CD4-positive, alpha-beta memory T cell (primary cell): ENCODE data around the gene BTG2. TPM values are rescaled to one million over a fixed set of nuclear protein-coding genes. Genes with fewer than 3 reads are reported as not detected.

Experiments
- CTCF ChIA-PET: fragments of 350-600 bp; sonication (Branson Sonifier 250); formaldehyde crosslinking; loops from one replicate; lab custom pipeline; 2021; ENCODE audit warnings: inconsistent platforms; ENCODE audit not compliant: partially characterized antibody; lab: Charles Lee
- POLR2A ChIA-PET: fragments of 350-600 bp; sonication (Branson Sonifier 250); formaldehyde crosslinking; loops from one replicate; lab custom pipeline; 2021; ENCODE audit not compliant: partially characterized antibody; lab: Charles Lee
- DNase-seq, 5 donors: peaks; one replicate each; pipeline versions ENCODE4 v3.0.0 to v3.0.0-alpha.2; 2020 to 2022; ENCODE audit warnings: mixed read lengths in 1 of 5
- H3K27ac ChIP-seq: one replicate; pipeline ENCODE4 v1.7.0; 2013; ENCODE audit warnings: low read depth, low read length
- H3K27me3 ChIP-seq: 2 replicates; pipeline ENCODE4 v1.7.0; 2013; ENCODE audit warnings: mild to moderate bottlenecking, low read length, moderate library complexity; ENCODE audit not compliant: insufficient read depth
- H3K36me3 ChIP-seq: 2 replicates; pipeline ENCODE4 v1.7.0; 2013; ENCODE audit warnings: mild to moderate bottlenecking, low read length, moderate library complexity; ENCODE audit not compliant: insufficient read depth
- H3K4me1 ChIP-seq: 2 replicates; pipeline ENCODE4 v1.7.0; 2013; ENCODE audit warnings: mild to moderate bottlenecking, low read length, moderate library complexity; ENCODE audit not compliant: insufficient read depth
- H3K4me3 ChIP-seq, 2 donors: one replicate each; pipeline ENCODE4 v1.7.0; 2013; ENCODE audit warnings: low read length in 2 of 2, mild to moderate bottlenecking in 1 of 2
- H3K9me3 ChIP-seq, 2 donors: one replicate each; pipeline ENCODE4 v1.7.0; 2013; ENCODE audit warnings: low read length in 2 of 2, control low read depth in 1 of 2; ENCODE audit not compliant: control insufficient read depth in 1 of 2
- H3K27ac Mint-ChIP-seq, 7 donors: one replicate each; pipeline ENCODE4 v1.8.0; 2020 to 2021; ENCODE audit warnings: mixed read lengths in 7 of 7, mild to moderate bottlenecking in 6 of 7, inconsistent platforms in 3 of 7, moderate library complexity in 3 of 7
- H3K27me3 Mint-ChIP-seq, 2 donors: one replicate each; pipeline ENCODE4 v1.8.0; 2020 to 2021; ENCODE audit warnings: mixed read lengths in 2 of 2
- H3K36me3 Mint-ChIP-seq, 2 donors: one replicate each; pipeline ENCODE4 v1.8.0; 2020 to 2021; ENCODE audit warnings: mixed read lengths in 2 of 2, inconsistent platforms in 1 of 2, mild to moderate bottlenecking in 1 of 2
- H3K4me1 Mint-ChIP-seq, 4 donors: one replicate each; pipeline ENCODE4 v1.8.0; 2020 to 2021; ENCODE audit warnings: mixed read lengths in 4 of 4, mild to moderate bottlenecking in 1 of 4
- H3K4me3 Mint-ChIP-seq, 8 donors: one replicate each; pipeline ENCODE4 v1.8.0; 2020 to 2021; ENCODE audit warnings: mixed read lengths in 8 of 8, mild to moderate bottlenecking in 7 of 8, moderate library complexity in 6 of 8, inconsistent platforms in 3 of 8
- H3K9me3 Mint-ChIP-seq, 8 donors: one replicate each; pipeline ENCODE4 v1.8.0; 2020 to 2021; ENCODE audit warnings: mixed read lengths in 8 of 8, mild to moderate bottlenecking in 5 of 8, inconsistent platforms in 3 of 8, moderate library complexity in 1 of 8
- intact Hi-C: fragments of 100-400 bp; cut with micrococcal nuclease; formaldehyde crosslinking; loops from one replicate; pipeline ENCODE4 v1.15.1; 2023
- polyA plus RNA-seq, 2 donors: library from polyadenylated mRNA; unstranded; fragments of 300-500 nt; fragmentation: Illumina TruSeq; gene quantifications; one replicate each; pipeline ENCODE4 v1.2.3, GENCODE V29; 2021
- total RNA-seq, 2 experiments: library from RNA; stranded (reverse); gene quantifications; one replicate each; pipeline ENCODE4 v1.2.3, GENCODE V29; 2021

The BTG2 gene
- total and polyA plus RNA-seq, 4 experiments from 2014 or later: 123 to 288 (median 199) TPM

DNA sequence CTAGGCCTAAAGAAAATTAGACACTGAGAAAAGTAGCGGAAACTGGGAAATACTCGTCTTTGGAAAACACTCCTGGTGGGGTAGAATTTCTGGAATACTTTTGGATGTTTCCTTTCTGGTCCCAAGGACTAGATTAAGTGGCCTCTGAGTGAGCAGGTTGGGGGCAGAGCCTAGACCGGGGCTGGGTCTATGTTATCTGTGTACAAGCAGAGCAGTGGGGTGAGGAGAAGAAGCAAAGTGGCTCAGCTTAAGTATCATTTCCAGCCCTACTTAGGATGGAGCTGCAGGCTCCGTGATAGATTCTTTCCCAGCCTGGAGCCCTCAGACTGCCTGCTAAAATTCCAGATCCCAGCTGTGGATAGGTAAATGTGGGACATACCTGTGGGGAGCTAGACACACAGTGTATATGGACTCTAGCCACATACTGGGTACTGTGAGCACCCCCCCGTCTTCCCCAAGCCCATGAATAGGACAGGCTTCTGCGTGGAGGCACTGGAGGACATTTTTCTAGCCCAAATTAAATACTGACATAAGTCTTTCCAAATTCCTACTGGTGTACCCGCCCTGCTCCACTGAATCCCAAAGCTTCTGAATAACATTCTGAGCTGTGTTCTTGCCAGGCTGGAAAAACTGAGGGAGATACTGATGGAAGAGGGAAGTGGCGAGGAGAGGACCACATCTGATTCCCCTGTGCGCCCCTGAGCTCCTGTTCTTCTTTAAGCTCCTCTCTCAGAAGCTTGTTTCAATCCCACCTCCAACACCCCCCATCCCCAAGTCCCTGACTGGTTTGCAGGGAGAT lies 38.8 kb downstream of the BTG2 start:
- H3K27me3 Mint-ChIP-seq: peaks cover 8 to 56% of the 10 kb centered on the region in 2 donors
- intact Hi-C loops: loop anchor here (10.0 kb wide), 1 partner anchor 781 kb away; no protein-coding TSS in a partner anchor
- Histone ChIP-seq H3K4me1 (no peaks in the 10 kb centered on the region), H3K27ac (no peak overlapping the region), H3K4me3 (no peak overlapping the region), H3K27me3 (peaks cover 8% of the 10 kb centered on the region), H3K9me3 (no peaks in the 10 kb centered on the region), H3K36me3 (no peaks in the 10 kb centered on the region)
- POLR2A ChIA-PET: interaction anchor here (0.7 to 11.5 kb wide), 5 partner anchors 20 to 77 kb away, joined by 3 to 207 read pairs (median 3); no protein-coding TSS in a partner anchor
- DNase-seq: no peak
- no peak overlapping the region for H3K4me3 Mint-ChIP-seq
- peaks cover 7 to 10% (median 10%) of the 10 kb centered on the region in 4 donors for H3K4me1 Mint-ChIP-seq
- no peak overlapping the region for H3K27ac Mint-ChIP-seq
- no peaks in the 10 kb centered on the region for H3K36me3 Mint-ChIP-seq
- CTCF ChIA-PET: interaction anchor here (0.9 to 30.0 kb wide), 12 partner anchors 8 to 1019 kb away, joined by 3 to 921 read pairs (median 4); partner anchors contain the start of gene FMOD
- no peaks in the 10 kb centered on the region for H3K9me3 Mint-ChIP-seq

DNA sequence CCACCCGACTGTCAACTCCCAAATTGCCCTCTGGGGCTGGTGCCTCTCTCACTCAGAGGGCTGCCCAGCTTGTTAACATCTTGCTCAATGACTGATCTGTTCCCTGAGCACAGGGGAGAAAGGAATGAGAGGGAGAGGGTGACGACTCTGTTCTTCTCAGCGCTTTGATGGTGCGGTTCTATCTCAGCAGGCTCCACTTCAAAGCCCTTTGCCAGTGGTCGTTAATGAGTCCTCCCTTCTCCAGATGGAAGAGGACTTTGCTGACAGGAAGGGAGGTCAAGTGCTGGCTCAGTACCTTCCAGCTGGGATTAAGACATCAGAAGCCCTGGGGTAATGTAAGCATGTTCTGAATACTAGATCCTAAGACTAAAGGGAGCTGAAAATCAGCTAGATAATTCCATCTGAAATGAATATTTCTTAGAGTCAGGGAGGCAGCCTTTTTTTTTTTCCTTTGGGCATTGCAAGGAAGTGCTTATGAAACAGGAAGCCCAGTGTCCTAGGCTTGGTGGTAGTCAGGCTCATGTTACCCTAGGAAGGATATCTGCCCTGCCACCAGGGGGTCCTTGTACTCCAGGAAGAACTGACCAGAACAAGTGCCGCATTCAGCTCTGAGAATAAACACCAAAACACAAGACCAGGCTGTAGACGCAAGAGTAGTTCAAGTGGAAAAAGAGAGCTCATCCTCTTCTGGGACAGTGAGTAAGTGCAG lies 40.9 kb downstream of the BTG2 start:
- Mint-ChIP-seq H3K4me1 (peaks cover 0 to 7% (median 4%) of the 10 kb centered on the region in 4 donors), H3K27me3 (peaks cover 11 to 68% of the 10 kb centered on the region in 2 donors), H3K36me3 (no peaks in the 10 kb centered on the region), H3K4me3 (no peak overlapping the region), H3K9me3 (no peaks in the 10 kb centered on the region), H3K27ac (peak overlapping the region in 1 of 7 donors; percentile 19)
- H3K4me3 ChIP-seq: no peak overlapping the region
- POLR2A ChIA-PET: no interaction called here
- CTCF ChIA-PET: interaction anchor here (0.7 to 30.0 kb wide), 3 partner anchors 10 to 140 kb away, joined by 3 to 921 read pairs (median 3); no protein-coding TSS in a partner anchor
- H3K9me3 ChIP-seq: no peaks in the 10 kb centered on the region
- DNase-seq: no peak
- H3K27ac ChIP-seq: no peak overlapping the region
- H3K27me3 ChIP-seq: peaks cover 7% of the 10 kb centered on the region
- intact Hi-C loops: loop anchor here (10.0 kb wide), 1 partner anchor 779 kb away; no protein-coding TSS in a partner anchor
- H3K4me1 ChIP-seq: no peaks in the 10 kb centered on the region
- no peaks in the 10 kb centered on the region for H3K36me3 ChIP-seq

DNA sequence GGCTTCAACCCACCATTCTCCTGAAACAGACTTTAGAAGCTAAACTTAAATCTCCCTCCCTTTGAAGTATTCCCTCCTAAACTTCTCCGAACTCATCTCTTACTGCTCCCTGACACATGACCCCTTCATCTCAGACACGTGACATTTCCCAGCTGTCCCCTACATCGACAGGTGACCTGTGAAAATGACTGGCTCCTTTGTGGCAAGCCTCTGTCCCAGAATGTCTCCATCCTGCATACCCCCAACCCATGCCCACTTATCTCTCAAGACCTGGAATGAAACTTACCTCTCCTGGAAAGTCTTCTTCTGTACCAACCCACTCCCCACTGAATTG lies 41.4 kb downstream of the BTG2 start:
- intact Hi-C loops: loop anchor here (10.0 kb wide), 1 partner anchor 778 kb away; no protein-coding TSS in a partner anchor
- H3K36me3 Mint-ChIP-seq: no peaks in the 10 kb centered on the region
- DNase-seq: no peak

DNA sequence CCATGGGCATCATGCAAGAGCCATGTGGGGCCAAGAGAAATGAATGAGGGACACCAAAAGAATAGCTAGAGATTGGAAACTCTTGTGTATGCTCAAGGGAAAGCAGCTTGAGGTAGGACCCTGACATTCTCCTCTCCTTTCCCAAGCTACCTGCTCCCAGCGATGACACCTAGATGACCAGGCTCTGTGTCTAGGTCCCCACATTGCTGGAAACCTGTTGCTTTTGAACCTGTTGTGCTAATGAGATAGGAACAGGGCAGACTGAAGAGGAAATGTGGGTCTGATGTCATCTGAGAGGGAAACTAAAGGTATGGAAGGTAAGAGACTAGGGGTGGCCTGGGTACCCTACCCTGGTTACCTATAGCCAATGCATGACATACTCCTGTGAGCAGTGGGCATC lies 43.8 kb downstream of the BTG2 start:
- H3K27me3 Mint-ChIP-seq: peaks cover 26 to 61% of the 10 kb centered on the region in 2 donors
- no peaks in the 10 kb centered on the region for H3K27me3 ChIP-seq
- H3K36me3 Mint-ChIP-seq: no peaks in the 10 kb centered on the region
- H3K36me3 ChIP-seq: no peaks in the 10 kb centered on the region
- H3K4me1 Mint-ChIP-seq: peaks cover 0 to 4% (median 1%) of the 10 kb centered on the region in 4 donors
- CTCF ChIA-PET: interaction anchor here (1.1 to 30.0 kb wide), 2 partner anchors 9 to 78 kb away, joined by 3 to 921 read pairs; no protein-coding TSS in a partner anchor
- no peak for DNase-seq
- no peak overlapping the region for H3K27ac ChIP-seq
- no peaks in the 10 kb centered on the region for H3K4me1 ChIP-seq
- no peaks in the 10 kb centered on the region for H3K9me3 Mint-ChIP-seq
- H3K4me3 ChIP-seq: no peak overlapping the region
- intact Hi-C loops: loop anchor here (10.0 kb wide), 1 partner anchor 776 kb away; no protein-coding TSS in a partner anchor
- H3K27ac Mint-ChIP-seq: no peak overlapping the region
- H3K9me3 ChIP-seq: no peaks in the 10 kb centered on the region
- POLR2A ChIA-PET: no interaction called here
- H3K4me3 Mint-ChIP-seq: no peak overlapping the region

More for the DNA sequence above, 41.4 kb downstream of the BTG2 start:
- Histone ChIP-seq H3K27me3 (peaks cover 2% of the 10 kb centered on the region), H3K36me3 (no peaks in the 10 kb centered on the region), H3K9me3 (no peaks in the 10 kb centered on the region), H3K4me3 (no peak overlapping the region), H3K4me1 (no peaks in the 10 kb centered on the region), H3K27ac (no peak overlapping the region)
- no peaks in the 10 kb centered on the region for H3K9me3 Mint-ChIP-seq
- CTCF ChIA-PET: interaction anchor here (0.7 to 30.0 kb wide), 3 partner anchors 9 to 140 kb away, joined by 3 to 921 read pairs (median 7); no protein-coding TSS in a partner anchor
- peaks cover 13 to 71% of the 10 kb centered on the region in 2 donors for H3K27me3 Mint-ChIP-seq
- H3K4me1 Mint-ChIP-seq: peaks cover 0 to 7% (median 5%) of the 10 kb centered on the region in 4 donors
- H3K27ac Mint-ChIP-seq: no peak overlapping the region
- POLR2A ChIA-PET: no interaction called here
- no peak overlapping the region for H3K4me3 Mint-ChIP-seq

DNA sequence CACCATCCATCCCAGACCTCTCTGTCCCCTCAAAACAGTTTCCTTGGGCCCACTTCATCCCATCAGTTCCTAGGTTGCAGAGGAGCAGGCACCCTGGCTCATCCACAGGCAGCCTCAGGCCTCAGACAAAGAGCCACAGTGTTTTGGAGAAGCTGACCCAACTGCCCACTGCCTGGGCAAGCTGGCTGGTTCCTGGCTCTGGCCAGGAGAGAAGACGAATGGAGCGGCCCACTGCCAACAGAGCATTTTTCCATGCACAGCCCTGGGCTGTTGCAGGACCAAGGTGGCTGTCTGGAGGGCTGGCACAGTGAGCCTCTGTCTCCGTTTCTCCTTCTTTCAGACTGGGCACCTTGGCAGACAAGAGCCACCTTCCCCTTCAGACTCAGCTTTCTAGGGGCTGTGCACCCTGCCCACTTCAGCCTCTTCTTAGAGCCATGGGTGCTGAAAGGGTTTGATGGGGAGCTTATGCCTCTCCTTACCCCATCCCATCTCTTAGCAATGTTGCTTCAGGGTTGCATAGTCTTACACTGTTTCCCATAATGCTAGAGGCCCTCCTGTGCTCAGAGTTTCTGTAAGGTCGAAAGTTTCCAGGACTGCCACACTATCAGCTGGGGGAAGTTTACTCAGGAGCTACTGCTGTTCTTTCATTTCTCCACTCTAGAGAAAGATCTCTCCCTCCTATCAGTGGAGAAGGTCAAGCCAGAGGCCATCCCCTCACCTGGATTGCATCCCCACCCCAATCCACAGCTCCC lies 44.6 kb downstream of the BTG2 start:
- Histone ChIP-seq H3K36me3 (no peaks in the 10 kb centered on the region), H3K4me1 (no peaks in the 10 kb centered on the region), H3K27me3 (no peaks in the 10 kb centered on the region), H3K4me3 (no peak overlapping the region), H3K27ac (no peak overlapping the region), H3K9me3 (no peaks in the 10 kb centered on the region)
- H3K4me3 Mint-ChIP-seq: no peak overlapping the region
- peaks cover 24 to 59% of the 10 kb centered on the region in 2 donors for H3K27me3 Mint-ChIP-seq
- H3K36me3 Mint-ChIP-seq: no peaks in the 10 kb centered on the region
- no peaks in the 10 kb centered on the region for H3K9me3 Mint-ChIP-seq
- H3K27ac Mint-ChIP-seq: no peak overlapping the region
- CTCF ChIA-PET: interaction anchor here (5.7 to 30.0 kb wide), 2 partner anchors 9 to 79 kb away, joined by 30 to 921 read pairs; no protein-coding TSS in a partner anchor
- intact Hi-C loops: loop anchor here (10.0 kb wide), 1 partner anchor 775 kb away; no protein-coding TSS in a partner anchor
- no peak for DNase-seq
- peaks cover 0 to 4% (median 1%) of the 10 kb centered on the region in 4 donors for H3K4me1 Mint-ChIP-seq
- POLR2A ChIA-PET: interaction anchor here (0.6 kb wide), 1 partner anchor 507 kb away, joined by 3 read pairs; no protein-coding TSS in a partner anchor

DNA sequence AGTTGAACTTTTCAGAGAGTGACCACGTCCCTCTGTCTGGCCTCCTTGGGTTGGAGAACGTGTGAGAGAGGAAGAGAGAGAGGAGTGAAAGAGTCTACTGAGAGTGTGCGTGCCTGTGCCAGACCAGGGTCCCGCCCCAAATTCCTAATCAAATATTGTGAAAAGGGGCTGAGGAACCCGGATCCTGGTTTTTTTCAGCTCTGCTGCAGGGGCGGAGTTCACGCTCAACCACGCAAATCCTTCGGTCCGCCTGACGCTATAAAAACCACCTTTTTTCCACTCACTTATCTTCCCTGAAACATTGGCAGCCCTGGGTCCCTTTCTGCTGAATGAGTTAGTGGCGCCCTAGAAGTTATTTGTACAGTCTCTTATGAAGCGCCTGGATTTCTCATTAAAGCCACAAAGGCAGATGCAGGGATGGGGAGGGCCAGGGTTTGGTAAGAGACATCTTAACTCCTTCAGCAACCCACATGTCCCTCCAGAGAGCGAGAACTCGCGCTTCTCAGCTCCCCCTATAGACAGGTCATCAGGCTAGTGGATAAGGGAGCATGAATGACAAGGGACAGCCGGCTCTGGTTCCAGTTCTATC lies 45.8 kb downstream of the BTG2 start, which contains the start of gene FMOD:
FMOD (minus strand) TSS at position 86 of the 589 bp plus-strand sequence. CDS start 2,852 bp downstream, outside the sequence.
- intact Hi-C loops: no loop called here

More for the DNA sequence above, 45.8 kb downstream of the BTG2 start, which contains the start of gene FMOD:
- H3K4me1 Mint-ChIP-seq: peaks cover 0 to 4% (median 1%) of the 10 kb centered on the region in 4 donors
- H3K27ac ChIP-seq: no peak within 1 kb of the TSS
- no peaks in the 10 kb centered on the region for H3K36me3 ChIP-seq
- H3K36me3 Mint-ChIP-seq: no peaks in the 10 kb centered on the region
- H3K27me3 Mint-ChIP-seq: peaks cover 23 to 52% of the 10 kb centered on the region in 2 donors
- CTCF ChIA-PET: interaction anchor here (5.7 to 30.0 kb wide), 2 partner anchors 10 to 80 kb away, joined by 30 to 921 read pairs; no protein-coding TSS in a partner anchor
- POLR2A ChIA-PET: no interaction called here
- H3K4me3 ChIP-seq: no peak within 1 kb of the TSS
- no peaks in the 10 kb centered on the region for H3K9me3 ChIP-seq
- H3K4me1 ChIP-seq: no peaks in the 10 kb centered on the region
- peak within 1 kb of the TSS in 1 of 7 donors; percentile 57 for H3K27ac Mint-ChIP-seq
- H3K4me3 Mint-ChIP-seq: peak within 1 kb of the TSS in 5 of 8 donors; percentile 13 to 45 (median 31)
- no peak for DNase-seq
- no peaks in the 10 kb centered on the region for H3K27me3 ChIP-seq
- H3K9me3 Mint-ChIP-seq: no peaks in the 10 kb centered on the region
